ENCODE data around the gene RIC1.
"Not testable (repeated sequence)": the region's sequence is repeated elsewhere in the genome, so short reads cannot be mapped to it uniquely, and the experiment has no call there.

Gene RIC1, protein sequence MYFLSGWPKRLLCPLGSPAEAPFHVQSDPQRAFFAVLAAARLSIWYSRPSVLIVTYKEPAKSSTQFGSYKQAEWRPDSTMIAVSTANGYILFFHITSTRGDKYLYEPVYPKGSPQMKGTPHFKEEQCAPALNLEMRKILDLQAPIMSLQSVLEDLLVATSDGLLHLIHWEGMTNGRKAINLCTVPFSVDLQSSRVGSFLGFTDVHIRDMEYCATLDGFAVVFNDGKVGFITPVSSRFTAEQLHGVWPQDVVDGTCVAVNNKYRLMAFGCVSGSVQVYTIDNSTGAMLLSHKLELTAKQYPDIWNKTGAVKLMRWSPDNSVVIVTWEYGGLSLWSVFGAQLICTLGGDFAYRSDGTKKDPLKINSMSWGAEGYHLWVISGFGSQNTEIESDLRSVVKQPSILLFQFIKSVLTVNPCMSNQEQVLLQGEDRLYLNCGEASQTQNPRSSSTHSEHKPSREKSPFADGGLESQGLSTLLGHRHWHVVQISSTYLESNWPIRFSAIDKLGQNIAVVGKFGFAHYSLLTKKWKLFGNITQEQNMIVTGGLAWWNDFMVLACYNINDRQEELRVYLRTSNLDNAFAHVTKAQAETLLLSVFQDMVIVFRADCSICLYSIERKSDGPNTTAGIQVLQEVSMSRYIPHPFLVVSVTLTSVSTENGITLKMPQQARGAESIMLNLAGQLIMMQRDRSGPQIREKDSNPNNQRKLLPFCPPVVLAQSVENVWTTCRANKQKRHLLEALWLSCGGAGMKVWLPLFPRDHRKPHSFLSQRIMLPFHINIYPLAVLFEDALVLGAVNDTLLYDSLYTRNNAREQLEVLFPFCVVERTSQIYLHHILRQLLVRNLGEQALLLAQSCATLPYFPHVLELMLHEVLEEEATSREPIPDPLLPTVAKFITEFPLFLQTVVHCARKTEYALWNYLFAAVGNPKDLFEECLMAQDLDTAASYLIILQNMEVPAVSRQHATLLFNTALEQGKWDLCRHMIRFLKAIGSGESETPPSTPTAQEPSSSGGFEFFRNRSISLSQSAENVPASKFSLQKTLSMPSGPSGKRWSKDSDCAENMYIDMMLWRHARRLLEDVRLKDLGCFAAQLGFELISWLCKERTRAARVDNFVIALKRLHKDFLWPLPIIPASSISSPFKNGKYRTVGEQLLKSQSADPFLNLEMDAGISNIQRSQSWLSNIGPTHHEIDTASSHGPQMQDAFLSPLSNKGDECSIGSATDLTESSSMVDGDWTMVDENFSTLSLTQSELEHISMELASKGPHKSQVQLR (N-terminal part only)

DNA sequence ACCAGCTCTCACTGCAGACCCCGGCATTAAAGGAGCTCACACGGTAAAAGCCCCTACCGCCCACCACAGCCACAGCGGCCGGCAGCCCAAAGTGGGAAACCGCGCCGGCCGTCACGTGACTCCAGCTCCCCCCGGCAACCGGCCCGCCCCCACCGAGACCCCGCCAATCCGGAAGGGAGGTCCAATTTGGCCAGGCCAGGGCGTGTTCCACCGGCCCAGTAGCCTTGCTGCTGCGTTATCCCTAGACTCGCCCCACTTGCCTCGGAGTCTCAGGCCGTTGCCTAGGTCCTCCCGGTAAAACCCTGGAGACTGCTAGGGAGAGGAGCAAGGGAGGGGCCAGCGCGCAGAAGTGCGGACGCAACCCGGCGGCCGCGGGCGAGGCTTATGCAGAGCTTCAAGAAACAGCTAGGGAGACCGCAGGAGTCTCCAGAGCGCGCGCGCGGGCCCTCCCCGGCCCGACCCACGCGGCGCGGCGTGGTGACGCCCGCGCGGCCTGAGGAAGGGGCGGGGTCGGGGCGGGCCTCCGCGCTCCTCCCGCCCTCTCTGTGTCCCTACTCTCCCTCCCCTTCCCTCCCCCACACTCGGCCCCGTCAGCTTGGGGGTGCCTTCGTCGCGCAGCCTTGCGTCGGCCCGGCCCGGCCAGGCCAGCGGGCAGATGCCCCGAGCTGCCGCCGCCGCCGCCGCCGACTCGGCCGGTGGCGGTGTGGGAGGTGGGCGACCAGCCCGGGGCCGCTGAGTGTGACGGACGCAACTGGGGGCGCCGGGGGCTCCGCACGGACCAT is at the start of gene RIC1:
TSS of gene RIC1 (plus strand) at position 578 of the 782 bp plus-strand sequence. CDS start at position 781, 203 bp downstream.
- no peak for FAIRE-seq

DNA sequence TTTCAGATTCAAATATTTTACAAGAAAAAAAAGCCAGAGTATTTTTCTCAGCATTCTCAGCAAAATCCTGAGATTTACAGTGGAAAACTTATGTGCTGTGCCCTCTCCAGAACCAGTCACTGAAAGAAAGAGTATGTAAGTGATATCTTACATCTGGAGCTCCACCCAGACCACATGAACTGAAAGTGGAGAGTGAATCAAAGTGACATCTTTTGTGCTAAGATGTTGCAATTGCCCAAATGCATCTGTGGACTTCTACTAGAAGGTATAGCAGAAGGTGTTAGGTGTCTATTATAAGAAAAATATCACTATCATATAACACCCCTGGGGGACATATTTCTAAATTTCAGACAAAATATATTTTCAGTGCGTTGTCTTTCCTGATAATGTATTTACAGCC is 49.0 kb upstream of the RIC1 start:
- no peak for FAIRE-seq

DNA sequence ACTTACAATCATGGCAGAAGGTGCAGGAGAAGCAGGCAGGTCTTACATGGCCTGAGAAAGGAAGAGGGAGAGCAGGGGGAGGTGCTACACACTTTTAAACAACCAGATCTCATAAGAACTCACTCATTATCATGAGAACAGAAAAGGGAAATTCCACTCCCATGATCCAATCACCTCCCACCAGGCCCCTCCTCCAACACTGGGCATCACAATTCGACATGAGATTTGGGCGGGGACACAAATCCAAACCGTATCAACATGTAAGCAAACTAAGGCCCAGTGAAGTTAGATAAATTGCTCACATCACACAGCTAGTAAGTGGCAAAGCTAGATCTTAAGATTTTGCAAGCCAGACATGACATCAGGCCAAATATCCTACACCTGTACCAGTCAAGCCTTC is 48.3 kb upstream of the RIC1 start:
- FAIRE-seq = no peak

DNA sequence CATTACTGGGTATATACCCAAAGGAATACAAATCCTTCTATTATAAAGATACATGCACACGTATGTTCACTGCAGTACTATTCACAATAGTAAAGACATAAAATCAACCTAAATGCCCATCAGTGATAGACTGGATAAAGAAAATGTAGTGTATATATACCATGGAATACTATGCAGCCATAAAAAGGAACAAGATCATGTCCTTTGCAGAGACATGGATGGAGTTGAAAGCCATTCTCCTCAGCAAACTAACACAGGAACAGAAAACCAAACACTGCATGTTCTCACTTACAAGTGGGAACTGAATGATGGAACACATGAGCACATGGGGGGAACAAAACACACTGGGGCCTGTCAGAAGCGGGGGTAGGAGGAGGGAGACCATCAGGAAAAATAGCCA is 47.2 kb upstream of the RIC1 start:
- not testable (repeated sequence) for FAIRE-seq

DNA sequence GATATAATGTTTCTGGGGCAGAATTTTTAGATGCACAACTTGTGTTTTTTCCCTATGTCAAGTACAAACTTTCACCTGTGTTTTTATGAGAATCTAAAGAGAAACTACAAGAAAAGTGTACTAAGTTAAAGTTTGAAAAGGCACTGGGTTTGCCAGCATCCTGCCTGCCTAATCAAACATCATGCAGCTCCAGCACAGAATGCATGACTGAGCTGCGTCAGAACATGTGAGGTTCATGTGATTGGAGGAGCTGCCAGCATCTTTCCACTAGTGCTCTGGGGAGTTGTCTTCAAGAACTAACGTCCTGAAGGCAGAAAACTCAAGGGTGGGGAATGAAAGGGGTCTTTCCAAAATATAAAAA is 46.1 kb upstream of the RIC1 start:
- no peak for FAIRE-seq

DNA sequence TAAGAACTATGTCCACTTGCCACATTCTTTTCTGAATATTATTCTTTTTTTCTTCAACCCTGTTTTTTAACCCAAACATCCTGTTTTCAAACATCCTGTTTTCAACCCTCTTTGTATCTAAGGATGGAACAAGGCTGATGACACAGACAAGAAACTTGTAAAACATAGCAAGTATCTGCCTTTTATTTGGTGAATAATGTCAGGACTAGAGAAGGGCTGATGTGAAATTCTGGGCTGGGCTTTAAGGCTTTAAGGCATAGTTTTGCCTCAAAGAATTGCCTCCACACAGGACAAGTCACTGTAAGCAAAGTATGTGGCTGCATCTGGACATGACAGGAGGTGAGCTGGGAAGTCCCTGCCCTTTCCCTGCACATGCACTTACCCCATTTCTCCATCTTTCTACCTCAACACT is 42.5 kb upstream of the RIC1 start:
- FAIRE-seq = no peak

DNA sequence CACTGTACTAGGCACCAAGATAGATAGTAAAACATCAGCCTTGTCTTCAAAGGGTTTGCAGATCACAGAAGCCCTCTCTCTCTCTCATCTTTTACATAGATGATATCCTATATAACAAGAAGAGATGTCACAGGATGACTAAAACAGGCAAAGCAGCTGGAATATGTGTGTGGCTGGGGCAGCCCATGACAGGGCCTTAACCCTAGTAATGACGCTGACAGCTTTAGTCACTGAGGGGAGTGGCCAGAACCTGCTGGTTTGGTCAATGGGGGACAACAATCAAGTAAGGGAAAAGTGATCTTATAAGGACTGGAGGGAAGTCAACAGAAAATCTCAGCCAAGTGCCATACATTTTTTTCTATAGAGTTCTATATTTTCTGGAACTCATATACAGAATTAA is 41.9 kb upstream of the RIC1 start:
- FAIRE-seq = no peak

DNA sequence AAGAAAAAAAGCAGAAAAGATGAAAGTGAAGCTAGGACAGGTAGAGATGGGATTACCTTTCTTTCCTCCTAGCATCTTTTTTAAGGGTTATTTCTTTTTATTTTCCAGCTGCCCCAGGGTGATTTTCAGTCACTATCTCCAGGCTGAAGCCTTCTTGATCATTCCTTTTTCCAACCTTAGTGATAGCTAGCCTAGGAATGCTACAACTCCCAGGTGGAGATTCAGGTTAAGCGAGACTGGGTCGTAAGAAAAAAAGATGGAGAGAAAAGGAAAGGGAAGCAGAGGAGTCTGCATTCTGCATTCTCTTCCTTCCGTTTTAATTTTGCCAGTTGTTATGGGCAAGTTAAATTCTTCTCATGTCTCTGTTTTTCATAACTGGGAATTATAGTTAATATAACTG is 36.7 kb upstream of the RIC1 start:
- no peak for FAIRE-seq

DNA sequence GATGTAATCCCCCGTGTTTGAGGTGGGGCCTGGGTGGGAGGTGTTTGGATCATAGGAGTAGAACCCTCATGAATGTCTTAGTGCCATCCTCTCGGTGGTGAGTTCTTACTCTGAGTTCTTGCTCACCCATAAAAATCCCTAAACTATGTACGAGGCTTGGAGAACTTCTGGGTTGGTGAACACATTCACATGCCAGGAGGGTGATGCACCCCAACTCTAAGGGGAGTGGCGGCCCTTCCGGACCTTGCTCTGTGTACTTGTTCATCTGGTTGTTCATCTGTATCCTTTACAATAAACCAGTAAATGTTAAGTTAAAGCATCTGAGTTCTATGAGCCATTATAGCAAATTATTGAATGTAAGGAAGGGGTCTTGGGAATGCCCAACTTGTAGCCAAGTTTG is 36.0 kb upstream of the RIC1 start:
- FAIRE-seq = no peak

DNA sequence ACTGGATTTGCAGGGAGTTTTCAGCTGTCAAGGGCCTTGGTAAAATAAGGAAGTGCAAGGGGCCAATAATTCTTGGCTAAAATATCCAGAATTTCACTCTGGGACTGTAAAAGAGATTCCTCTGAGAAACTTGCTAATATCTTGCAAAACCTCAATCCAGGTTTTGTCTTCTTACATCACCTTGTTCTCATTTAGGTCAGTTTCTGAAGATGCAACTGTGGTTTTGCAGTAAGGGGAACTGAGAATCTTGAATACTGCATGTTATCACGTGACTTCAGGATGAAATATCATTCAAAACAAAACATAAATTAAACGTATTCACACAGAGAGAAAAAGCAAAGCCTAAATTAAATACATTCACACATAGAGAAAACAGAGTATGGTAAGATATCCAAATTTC is 35.0 kb upstream of the RIC1 start:
- FAIRE-seq = no peak

DNA sequence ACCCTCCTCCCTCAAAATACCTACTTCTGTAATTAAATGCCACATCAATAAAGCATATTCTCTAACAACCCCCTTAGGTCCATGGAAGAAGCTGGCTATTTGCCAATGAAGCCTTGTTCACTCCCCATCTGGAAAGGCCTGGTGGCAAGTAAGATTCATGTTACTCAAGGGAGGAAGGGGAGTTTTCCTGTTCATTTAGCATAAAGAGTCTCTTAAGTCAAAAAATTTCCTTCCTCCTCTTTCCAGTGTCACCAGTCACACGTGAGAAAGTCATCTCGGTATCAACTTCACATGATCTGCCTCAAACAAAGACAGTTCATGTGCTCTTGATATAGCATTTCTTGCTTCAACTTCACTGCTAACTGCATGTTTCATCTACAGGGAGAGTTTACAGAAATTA is 32.7 kb upstream of the RIC1 start:
- no peak for FAIRE-seq

DNA sequence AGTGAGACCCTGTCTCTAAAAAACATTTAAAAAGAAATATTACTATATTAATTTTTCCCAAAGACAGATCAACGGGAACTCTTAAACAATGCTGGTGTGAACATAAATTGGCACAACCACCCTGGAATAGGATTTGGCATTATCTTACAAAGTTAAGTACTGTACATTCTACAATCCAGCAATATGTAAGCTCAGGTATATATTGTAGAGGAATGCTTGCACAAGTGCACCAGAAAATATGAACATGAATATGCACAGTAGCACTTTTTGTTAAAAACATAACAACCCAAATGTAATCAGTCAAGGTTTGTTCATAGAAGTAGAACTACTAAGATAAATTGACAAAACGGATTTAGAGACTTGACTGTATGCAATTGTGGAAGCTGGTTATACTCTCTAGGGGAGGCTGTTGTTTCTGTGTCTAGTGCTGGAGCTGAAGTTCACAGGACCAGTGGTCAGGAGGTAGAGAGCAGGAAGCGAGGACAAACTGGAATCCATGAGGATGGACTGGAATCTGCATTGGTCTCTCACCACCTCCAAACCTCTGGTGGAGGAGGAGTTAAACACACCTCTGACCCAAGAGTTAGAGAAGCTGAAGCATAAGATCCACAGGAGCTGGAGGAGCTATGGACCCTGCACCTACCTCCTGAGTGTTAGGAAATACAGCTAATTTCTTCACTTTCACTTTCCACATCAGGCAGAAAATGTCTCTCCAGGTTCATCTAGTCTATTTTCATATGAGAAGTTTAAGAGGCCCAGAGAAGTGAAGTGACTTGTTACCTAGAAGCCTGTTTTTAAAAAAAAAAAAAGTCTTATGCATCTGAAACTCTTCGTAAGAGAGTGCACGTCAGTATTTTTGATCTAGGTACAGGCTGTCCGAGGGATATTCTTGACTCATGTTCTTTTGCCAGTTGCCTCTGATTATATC is 20.3 kb upstream of the RIC1 start:
- no peak for FAIRE-seq

DNA sequence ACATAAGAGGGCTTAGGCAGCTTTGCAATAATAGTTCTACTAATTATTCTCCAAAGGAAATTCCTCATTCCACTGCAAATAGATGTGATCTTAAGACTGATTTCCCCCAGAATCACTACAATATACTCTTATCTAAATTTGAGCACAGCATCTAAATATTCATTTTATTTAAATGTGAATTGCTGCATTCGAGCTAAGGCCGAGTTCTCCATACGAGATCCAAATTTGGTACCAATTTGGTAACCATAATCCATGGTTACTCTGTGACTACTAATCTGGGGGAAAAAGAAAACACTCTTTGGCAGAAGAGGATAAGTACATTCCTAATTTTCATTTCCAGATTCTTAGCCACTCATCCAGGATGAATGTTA is 19.7 kb upstream of the RIC1 start:
- FAIRE-seq = no peak

DNA sequence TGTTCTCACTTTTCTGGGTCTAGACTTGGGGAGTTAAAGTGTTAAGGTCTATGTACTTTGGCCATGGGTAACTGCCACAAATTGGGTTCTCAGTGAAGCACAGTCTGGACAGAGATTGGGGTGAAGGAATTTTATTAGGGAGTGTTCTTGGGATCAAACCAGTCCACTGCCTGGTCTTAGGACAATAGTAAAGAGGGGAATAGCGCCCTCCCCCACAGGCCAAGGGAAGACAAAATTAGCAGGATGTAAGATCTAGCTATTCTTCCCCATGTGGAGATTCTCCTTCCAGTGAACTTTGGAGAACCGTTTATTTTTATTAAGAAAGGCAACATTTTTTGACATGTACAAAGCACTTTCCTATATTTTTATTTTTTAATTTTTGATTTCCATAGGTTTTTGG is 18.4 kb upstream of the RIC1 start:
- no peak for FAIRE-seq

DNA sequence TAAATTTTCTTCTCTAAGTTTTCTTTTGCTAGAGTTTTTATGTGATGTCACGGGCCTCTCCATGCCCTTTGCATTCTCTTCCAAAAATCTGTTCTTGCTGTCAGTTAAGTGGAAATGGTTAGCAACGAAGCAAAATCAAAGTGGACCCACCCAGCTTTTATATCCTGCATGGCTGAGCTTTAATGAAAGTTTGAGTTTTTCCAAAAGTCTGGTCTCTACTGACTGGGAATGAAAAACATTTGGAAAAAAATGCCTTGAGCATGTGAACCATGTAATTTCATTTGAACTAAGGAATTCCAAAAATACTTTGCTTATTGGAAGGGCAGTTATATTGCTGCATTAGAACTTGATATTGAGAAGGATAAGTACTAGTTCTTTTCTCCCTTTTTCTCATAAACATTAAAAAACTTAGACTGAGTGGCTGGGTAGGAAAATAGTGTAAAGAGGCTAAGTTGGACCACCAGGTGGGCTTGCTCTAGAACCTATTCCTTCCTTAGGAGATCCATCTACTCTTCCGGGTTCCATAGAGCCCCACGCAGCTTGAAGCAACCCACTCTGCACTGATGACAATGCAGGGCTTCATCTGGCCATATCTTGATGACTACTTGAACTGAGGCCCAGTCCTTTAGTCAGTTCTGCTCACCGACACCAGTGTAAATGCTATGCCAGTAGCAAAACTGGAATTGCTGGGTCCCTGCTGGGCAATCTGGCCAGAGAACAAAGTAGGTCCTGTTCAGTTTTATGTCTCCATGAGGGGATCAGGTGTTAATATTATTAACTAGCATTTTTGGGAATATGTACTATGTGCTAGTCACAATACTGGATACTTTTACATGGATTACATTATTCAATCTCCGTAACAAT is 17.4 kb upstream of the RIC1 start:
- FAIRE-seq = no peak

DNA sequence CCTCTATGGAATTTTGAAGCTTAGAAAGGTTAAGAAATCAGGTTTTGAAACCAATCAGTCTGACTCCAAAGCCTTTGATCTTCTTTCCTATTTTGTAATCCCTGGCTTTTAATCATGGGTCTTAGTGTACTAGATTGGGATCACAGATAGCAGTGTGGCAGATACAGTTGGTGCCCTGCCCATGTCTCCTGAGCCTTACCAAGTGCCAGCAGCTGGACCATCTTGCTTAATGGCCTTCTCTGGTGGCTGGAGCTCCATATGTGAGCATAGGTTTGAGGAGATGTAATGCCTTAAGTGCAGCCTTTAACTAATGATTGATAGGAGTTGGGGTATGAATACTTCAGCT is 16.7 kb upstream of the RIC1 start:
- no peak for FAIRE-seq

DNA sequence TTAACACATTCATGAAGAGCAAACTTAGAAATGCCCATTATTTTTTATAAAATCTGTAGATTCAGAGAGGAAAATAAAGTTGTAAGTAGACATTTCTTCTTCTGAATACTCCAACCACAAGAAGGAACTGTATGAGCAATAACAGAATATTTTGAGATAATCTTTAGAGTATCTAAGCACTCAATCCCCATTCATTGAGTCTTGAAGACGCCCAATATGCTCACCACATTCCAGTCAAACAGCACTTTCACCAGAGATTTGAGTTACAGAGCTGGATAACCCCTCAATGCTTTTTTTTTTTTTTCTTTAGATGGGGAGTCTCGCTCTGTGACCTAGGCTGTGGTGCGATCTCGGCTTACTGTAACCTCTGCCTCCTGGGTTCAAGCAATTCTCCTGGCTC is 14.7 kb upstream of the RIC1 start:
- no peak for FAIRE-seq

DNA sequence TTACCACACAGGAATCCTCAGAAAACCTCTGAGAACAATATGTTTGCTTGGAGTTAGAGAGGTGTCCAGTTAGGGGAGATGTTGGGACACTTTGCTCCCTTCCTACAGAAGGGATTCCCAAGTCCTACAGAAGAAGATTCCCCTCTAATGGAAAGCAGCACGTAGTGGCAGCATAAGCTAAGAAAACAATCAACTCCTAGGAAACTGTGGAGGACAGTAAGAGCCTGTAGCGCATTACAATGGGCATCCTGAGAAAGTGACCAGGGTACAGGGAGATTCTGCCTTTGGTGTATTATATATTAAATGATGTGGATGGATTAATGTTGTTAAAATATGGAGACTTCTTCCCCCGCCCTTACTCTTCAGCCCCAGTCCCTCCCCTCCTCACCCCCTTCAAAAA is 13.9 kb upstream of the RIC1 start:
- no peak for FAIRE-seq

DNA sequence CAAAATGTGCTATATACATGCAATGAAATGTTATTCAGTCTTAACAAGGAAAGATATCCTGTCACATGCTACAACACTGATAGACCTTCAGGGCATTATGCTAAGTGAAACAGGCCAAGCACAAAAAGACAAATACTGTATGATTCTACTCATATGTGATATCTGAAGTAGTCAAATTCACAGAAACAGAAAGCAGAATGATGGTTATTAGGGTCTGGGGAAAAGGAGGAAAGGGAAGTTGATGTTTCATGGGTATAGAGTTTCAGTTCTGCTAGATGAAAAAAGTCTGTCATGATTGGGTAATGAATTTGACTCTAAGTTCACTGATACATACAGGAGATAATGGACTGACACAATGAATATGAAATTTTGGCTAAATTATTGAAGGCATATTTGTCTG is 11.2 kb upstream of the RIC1 start:
- FAIRE-seq = no peak

DNA sequence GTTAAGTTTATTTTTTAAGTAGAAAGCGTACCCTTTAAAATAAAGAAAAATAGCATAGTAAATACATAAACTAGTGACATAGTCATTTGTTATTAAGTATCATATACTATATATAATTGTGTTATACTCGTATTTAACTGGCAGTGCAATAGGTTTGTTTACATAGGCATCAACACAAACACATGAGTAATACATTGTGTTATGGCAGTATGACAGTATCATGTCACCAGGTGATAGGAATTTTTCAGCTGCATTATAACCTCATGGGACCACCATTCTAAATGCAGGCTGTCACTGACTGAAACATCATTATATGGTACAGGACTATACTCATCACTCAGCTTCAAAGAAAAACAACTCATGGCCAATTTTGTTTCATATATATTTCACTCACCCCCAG is 8.4 kb upstream of the RIC1 start:
- FAIRE-seq = no peak

DNA sequence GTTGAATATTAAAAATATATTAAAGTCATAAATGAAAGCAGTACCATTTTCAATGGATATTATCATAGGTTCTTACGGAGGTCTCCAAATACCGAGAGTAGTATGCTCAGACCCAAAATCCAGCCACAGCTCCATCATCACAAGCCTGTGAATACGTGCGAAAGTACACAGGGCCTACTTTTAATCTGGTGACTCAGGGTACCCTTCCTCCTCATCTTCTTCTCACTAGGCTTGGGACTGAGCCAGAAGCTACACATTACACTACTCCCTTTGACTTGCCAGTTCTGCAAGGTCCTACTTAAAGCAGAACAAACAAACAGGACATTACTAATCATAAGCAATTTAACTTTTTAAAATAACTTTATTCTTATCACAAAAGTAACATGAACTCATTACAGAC is 7.6 kb upstream of the RIC1 start:
- FAIRE-seq = no peak
